Muscle layer of duodenum (tissue), 2 donors: ENCODE results near the gene DACH2.

ENCODE experiments used
- H3K27ac ChIP-seq: one replicate; pipeline ENCODE4 v1.7.0; 2013; ENCODE audit warnings: mild to moderate bottlenecking, low read length
- H3K27me3 ChIP-seq: one replicate; pipeline ENCODE4 v1.7.0; 2013; ENCODE audit warnings: low read depth, mild to moderate bottlenecking, control low read depth, low read length
- H3K36me3 ChIP-seq, 2 donors: one replicate each; pipeline ENCODE4 v1.7.0; 2013; ENCODE audit warnings: low read length in 2 of 2, control low read depth in 1 of 2, mild to moderate bottlenecking in 1 of 2; ENCODE audit not compliant: insufficient read depth in 2 of 2, control insufficient read depth in 1 of 2
- H3K4me1 ChIP-seq, 2 donors: one replicate each; pipeline ENCODE4 v1.7.0; 2013; ENCODE audit warnings: low read length in 2 of 2, mild to moderate bottlenecking in 2 of 2, control low read depth in 1 of 2, moderate library complexity in 1 of 2; ENCODE audit not compliant: insufficient read depth in 2 of 2, control insufficient read depth in 1 of 2
- H3K4me3 ChIP-seq, 2 donors: one replicate each; pipeline ENCODE4 v1.7.0; 2013; ENCODE audit warnings: low read length in 2 of 2, low read depth in 1 of 2, mild to moderate bottlenecking in 1 of 2
- H3K9me3 ChIP-seq, 2 donors: one replicate each; pipeline ENCODE4 v1.7.0; 2013; ENCODE audit warnings: low read length in 2 of 2, control low read depth in 1 of 2, mild to moderate bottlenecking in 1 of 2; ENCODE audit not compliant: control insufficient read depth in 1 of 2
- donor health status: healthy.

DACH2 gene

DNA sequence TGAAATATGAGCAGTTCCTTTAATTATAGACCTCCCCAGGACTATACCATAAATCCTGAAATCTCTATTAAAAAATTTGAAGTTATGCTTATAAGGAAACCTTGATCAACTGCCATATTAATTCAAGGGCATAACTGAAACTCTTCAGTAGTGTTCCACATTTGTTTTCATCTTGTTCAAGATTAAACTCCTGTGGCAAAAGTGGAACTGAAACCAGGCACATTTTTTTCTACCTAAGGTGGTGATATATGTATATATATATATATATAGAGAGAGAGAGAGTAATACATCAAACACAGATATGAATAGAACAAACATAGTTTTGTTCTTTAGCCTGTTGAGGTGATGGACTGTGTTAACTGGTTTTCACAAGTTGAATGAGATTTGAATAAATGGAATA lies 287.9 kb downstream of the DACH2 start:
- H3K27ac ChIP-seq = no peak overlapping the region
- no peak overlapping the region for H3K4me3 ChIP-seq
- no peaks in the 10 kb centered on the region for H3K36me3 ChIP-seq
- no peaks in the 10 kb centered on the region for H3K27me3 ChIP-seq
- peaks cover 0 to 2% of the 10 kb centered on the region in 2 donors for H3K9me3 ChIP-seq
- no peaks in the 10 kb centered on the region for H3K4me1 ChIP-seq

DNA sequence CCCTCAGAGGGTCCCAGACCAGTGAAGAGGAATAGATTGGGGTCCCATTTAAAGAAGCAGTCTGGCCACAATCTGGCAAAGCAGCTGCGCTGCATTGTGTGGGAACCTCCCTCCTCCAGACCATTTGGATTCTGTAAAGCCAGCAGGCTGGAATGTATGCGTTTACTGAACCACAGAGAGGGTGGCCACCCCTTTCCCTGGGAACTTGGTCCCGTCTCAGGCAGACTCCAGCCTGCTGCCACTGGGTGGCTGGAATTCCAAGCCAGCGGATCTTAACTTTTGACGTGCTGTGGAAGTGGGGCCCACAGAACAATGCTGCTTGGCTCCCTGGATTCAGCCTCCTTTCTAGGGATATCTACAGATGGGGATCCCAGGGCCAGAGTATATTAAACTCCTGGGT lies 307.2 kb downstream of the DACH2 start:
- Histone ChIP-seq H3K27me3 (no peaks in the 10 kb centered on the region), H3K36me3 (no peaks in the 10 kb centered on the region), H3K27ac (no peak overlapping the region), H3K4me1 (no peaks in the 10 kb centered on the region), H3K9me3 (no peaks in the 10 kb centered on the region), H3K4me3 (no peak overlapping the region)

DNA sequence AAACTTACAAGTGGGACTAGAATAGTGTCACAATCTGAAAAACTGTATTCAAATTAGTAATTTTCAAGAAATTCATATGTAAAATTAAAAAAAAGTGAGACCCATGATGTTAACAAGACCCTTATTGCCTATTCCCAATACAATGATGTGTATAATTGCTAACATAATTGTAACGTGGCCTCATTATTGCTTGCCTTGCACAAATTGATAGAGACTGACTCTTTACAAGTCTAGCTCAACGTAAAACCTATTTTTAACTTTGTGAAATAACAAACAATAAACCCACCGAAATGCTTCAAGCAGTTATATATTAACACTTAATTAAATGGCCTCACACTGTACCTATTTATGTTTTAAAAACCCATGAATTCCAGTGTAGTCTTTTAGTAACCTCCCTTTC lies 312.5 kb downstream of the DACH2 start:
- Histone ChIP-seq H3K27me3 (no peaks in the 10 kb centered on the region), H3K27ac (no peak overlapping the region), H3K4me3 (no peak overlapping the region), H3K9me3 (no peaks in the 10 kb centered on the region), H3K4me1 (no peaks in the 10 kb centered on the region), H3K36me3 (no peaks in the 10 kb centered on the region)

DNA sequence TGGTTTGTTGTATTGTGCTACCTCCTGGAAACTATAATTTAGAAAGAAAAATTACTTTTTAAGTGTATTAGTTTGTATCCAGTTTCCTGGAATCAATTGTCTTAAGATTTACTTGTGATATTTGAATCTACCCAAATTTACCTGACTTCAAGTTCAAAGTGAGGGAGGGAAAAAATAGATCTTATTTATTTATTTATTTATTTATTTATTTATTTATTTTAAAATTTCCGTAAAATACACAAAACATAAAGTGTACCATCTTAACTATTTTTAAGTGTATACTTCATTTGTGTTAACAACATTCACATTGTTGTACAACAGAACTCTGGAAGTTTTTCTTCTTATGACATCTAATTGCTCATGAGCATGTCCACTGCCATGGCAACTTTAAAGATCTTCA lies 356.0 kb downstream of the DACH2 start:
- Histone ChIP-seq H3K36me3 (no peaks in the 10 kb centered on the region), H3K9me3 (no peaks in the 10 kb centered on the region), H3K4me1 (no peaks in the 10 kb centered on the region), H3K4me3 (no peak overlapping the region), H3K27ac (no peak overlapping the region), H3K27me3 (no peaks in the 10 kb centered on the region)

DNA sequence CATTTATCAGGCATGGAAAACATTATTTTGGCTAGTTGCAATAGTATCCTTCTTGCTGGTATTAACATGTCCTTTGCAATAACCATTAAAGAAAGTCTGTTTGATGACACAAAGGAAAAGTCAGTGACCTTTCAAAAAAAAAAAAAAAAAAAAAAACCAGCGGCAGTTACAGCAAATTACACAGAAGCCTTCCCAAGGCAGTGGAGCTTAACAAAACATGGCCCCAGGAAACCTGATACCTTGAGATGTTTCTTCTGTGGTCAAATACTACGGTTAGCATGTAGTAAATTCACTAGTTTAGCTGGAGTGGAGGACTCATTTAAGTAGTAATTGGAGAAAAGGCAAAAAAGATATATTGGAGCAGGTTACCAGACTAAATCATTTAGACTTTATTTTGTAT lies 359.1 kb downstream of the DACH2 start:
- Histone ChIP-seq H3K27me3 (no peaks in the 10 kb centered on the region), H3K9me3 (no peaks in the 10 kb centered on the region), H3K36me3 (no peaks in the 10 kb centered on the region), H3K4me1 (no peaks in the 10 kb centered on the region), H3K27ac (no peak overlapping the region), H3K4me3 (no peak overlapping the region)

DNA sequence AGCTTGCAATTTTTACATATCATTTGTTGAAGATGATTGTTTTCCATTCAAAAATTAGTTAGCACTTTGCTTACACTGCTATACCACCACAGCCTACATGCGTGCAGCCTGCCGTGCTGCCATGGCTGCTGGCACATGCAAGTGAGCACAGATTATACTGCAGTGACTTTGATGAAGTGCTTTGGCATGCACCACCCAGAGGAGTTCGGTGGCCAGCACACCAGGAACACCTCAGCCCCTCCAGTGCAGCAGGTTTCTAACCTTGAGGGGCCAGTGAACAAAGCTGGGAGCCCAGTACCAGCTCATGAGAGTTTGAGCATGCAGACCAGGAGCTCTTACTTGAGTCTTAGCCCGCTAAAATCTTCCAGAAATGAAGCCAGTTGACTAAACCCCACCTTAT lies 431.5 kb downstream of the DACH2 start:
- Histone ChIP-seq H3K27ac (no peak overlapping the region), H3K27me3 (no peaks in the 10 kb centered on the region), H3K36me3 (no peaks in the 10 kb centered on the region), H3K4me3 (no peak overlapping the region), H3K9me3 (no peaks in the 10 kb centered on the region), H3K4me1 (no peaks in the 10 kb centered on the region)

DNA sequence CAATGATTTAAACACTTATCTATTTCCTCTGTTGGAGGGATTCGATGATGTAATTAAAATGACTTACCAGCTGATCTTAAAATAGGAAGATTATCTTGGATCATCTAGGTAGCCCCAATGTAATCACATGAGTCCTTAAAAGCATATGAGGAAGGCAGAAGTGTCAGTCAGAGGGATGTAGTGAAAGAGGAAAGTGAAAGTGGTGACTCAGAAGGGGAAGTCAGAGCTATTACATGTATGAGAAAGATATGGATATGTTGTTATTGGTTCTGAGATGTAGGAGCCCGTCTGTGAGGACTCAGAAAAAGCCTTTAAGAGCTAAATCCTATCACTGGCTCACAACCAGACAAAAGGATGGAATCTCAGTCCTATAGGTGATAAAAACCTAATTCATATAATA lies 456.4 kb downstream of the DACH2 start:
- no peaks in the 10 kb centered on the region for H3K4me1 ChIP-seq
- H3K27ac ChIP-seq = no peak overlapping the region
- no peaks in the 10 kb centered on the region for H3K27me3 ChIP-seq
- H3K9me3 ChIP-seq = no peaks in the 10 kb centered on the region
- no peaks in the 10 kb centered on the region for H3K36me3 ChIP-seq
- no peak overlapping the region for H3K4me3 ChIP-seq

DNA sequence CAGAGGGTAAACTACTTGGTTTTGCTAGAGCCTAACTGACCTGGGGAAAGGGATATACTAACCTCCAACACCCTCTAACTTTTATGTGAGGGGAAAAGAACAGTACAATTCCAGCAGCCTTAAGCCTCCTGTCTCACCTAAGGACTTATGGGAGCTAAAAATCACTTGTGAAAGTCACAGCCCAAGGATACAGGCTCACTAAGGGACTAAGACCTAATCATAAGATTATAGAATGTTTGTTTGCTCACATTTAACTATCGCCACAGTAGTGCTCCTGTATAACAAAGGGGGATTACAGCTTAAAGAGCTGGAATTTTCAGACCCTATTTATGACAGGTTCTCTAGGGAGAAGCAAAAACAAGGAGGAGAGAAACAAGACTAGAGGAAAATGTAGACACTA lies 548.7 kb downstream of the DACH2 start:
- Histone ChIP-seq H3K27me3 (no peaks in the 10 kb centered on the region), H3K4me1 (no peaks in the 10 kb centered on the region), H3K27ac (no peak overlapping the region), H3K36me3 (no peaks in the 10 kb centered on the region), H3K9me3 (no peaks in the 10 kb centered on the region), H3K4me3 (no peak overlapping the region)

DNA sequence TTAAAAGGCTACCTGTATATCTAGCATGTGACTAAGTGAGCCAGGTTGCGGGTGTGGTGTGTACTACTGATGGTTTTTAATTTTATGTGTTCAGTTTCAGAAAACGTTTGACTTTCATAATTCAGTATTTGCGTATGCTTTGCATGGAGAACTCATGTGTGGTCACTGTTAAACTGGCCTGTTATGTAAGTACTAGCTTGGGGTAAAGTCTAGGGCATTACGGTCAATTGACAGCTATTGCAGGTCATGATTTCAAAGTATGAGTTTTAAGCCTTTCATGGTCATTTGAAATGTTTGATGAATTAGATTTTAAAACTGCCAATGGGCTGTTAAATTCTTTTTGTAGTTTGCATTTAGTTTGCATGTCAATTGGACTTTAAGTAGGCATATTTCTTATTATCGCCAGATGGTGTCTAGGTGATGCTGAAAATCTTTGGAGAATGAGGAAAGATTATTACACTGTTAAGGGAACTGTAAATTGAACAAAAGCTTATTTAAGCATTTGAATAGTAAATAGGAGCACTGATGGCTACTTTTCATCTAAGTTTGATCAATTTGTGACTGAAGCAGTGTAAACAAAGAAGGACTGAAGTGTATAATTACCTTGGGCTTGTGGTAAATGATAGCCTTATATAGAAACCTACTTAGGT lies 563.4 kb downstream of the DACH2 start:
- Histone ChIP-seq H3K27me3 (no peaks in the 10 kb centered on the region), H3K4me1 (no peaks in the 10 kb centered on the region), H3K27ac (no peak overlapping the region), H3K9me3 (no peaks in the 10 kb centered on the region), H3K36me3 (no peaks in the 10 kb centered on the region), H3K4me3 (no peak overlapping the region)

DNA sequence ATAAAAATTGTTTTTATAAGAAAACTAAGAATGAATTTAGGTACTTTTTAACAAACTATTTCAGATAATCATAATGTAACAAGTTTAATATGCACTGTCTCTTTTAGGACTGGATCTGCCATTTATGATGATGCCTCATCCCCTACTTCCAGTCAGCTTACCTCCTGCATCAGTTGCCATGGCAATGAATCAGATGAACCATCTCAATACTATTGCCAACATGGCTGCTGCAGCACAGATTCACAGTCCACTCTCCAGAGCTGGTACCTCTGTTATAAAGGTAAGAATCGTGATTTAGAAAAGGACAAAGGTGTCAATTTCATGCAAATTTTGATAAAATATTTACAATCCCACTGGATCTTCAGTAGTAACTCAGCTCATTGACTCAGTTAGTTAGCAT lies 566.2 kb downstream of the DACH2 start:
- H3K4me3 ChIP-seq = no peak overlapping the region
- H3K9me3 ChIP-seq = no peaks in the 10 kb centered on the region
- no peaks in the 10 kb centered on the region for H3K4me1 ChIP-seq
- no peaks in the 10 kb centered on the region for H3K27me3 ChIP-seq
- no peak overlapping the region for H3K27ac ChIP-seq
- H3K36me3 ChIP-seq = no peaks in the 10 kb centered on the region

DNA sequence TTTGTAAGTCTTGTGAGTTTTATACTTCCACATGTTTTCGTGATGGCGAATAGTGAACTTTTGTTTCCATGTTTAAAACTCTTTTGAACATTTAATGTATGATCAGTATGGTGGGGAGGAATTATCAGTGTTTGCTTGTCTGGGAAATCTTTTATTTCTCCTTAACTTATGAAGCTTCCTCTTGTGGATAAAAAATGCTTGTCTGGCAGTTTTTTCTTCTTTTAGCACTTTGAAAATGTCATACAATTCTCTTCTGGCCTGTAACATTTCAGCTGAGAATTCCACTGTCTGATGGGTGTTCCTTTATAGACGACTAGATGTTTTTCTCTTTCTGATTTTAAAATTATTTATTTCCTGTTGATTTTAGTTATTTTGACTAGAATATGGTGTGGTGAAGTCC lies 576.0 kb downstream of the DACH2 start:
- no peak overlapping the region for H3K27ac ChIP-seq
- H3K4me3 ChIP-seq = no peak overlapping the region
- no peaks in the 10 kb centered on the region for H3K9me3 ChIP-seq
- H3K4me1 ChIP-seq = no peaks in the 10 kb centered on the region
- H3K27me3 ChIP-seq = no peaks in the 10 kb centered on the region
- H3K36me3 ChIP-seq = no peaks in the 10 kb centered on the region

DNA sequence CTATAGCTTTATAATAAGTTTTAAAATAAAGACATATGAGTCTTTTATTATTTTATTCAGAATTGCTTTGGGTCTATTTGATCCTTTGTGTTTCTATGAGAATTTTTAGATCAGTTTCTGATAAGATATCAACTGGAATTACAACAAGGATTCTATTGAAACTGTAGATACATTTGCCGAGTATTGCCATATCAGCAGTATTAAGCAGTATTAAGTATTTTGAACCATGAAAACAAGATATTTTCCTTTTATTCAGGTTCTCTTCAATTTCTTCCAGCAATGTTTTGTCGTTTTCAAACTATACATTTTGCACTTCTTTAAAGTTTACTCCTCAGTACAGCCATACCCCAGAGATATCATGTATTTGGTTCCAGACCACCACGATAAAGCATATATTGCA lies 598.8 kb downstream of the DACH2 start:
- Histone ChIP-seq H3K27me3 (no peaks in the 10 kb centered on the region), H3K4me1 (no peaks in the 10 kb centered on the region), H3K36me3 (no peaks in the 10 kb centered on the region), H3K4me3 (no peak overlapping the region), H3K27ac (no peak overlapping the region), H3K9me3 (no peaks in the 10 kb centered on the region)
